SHP77 (cell line): ENCODE data around the gene MRPL10.
A peak's percentile ranks its signal among the peaks of the same experiment; 100 is the strongest.

Experiments used
- DNase-seq, 2 experiments: peaks; one replicate each; lab custom pipeline; 2025; lab: John Stamatoyannopoulos, UW

Gene MRPL10

DNA sequence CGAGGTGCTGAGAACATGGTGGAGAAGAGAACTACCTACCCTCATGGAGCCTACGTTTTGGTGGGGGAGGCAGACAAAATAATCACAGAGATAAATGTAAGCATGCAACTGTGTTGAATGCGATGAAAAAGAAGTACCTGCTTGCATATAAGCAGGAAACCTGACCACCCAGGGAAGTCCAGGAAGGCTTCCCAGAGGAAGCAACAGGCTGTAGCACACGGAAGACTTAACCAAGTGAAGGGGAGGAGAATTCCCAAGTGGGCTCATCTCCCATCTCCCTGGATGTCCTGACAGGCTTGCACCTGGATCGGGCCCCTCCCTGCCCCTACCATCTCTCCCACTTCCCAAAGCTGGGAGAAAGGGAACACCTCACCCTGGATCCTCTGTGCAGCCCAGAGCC lies 7.7 kb upstream of the MRPL10 start:
- DNase-seq: no peak

DNA sequence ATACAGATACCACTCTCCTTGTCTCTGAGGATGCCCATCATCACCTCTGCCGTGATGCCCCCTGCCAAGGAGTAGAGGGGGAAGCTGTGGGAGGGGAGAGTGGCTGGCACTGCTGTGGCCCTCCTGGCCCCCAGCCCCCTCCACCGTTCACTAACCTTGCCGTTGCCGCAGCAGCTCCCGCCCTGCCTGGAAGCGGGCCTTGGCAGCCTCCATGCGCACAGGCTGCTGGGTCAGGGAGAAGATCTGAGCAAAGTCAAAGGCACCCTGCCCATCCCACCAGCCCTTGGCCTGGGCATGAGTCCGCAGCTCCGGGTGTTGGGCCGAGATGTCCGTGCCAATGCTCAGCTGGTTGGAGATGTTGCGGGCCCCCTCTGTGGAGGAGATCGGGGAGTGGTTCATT lies 7.3 kb upstream of the MRPL10 start:
- DNase-seq: no peak

DNA sequence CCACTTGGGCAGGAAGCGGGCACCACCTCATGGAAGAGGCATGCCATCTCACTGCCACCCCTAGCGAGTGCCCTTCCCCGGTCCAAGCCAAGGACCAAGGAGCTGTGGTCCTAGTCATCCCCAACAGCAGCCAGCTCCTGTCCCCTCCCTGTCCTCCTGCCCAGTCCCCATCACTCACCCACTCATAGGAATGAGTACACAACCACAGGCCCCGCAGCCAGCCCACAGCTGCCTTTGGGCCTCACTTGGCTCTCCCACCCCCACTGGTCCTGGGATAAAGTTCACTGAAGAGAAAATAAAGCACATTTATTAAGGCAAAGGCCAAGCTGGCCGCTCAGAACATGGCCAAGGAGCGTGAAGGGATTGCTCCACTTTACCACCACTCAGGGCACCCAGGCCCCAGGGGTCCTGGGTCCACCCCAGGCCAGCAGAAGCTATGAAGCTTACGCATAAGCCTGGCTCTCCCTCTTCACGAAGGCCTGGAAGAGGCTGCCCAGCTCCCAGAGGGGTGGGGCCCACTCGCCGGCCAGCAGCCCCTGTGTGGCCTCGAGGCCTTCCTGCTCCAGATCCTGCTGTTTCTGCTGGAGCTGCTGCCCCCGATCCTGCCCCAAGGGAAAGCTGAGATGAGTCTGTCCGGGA lies 6.2 kb upstream of the MRPL10 start:
- DNase-seq: no peak

DNA sequence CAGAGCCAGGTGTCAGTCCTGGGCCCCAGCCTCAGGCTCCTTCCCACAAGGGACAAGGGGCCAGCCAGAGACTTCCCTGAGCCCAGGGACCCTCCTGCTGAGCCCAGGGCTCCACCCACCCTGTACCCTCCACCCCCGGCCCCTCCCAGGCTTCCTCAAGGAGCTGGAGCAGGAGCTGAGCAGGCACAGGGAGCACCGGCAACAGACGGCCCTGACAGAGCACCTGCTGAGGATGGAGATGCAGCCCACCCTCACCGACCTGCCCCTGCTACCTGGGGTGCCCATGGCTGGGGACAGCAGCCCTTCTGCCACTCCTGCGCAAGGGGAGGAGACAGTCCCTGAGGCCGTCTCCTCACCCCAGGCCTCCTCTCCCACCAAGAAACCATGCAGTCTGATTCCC lies 5.3 kb upstream of the MRPL10 start:
- no peak for DNase-seq

DNA sequence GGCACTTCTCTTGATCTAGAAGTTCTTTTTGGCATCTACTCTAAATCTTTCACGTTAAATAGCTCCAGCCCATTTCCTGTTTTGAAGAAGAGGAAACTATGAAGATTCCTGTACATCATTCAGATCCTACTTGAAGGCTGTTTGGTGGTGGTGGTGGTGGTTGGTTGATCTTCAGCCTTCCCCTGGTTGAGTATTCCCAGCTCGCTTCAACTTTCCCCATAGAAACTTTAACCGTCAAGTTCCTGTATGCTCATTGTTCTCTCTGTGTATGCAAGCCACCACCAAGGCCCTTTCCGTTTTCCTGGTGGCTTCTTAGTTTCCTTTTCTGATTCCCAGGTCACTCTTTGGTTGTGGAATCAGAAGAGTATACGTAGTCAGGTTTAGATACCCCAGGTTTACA lies 3.4 kb upstream of the MRPL10 start:
- no peak for DNase-seq

DNA sequence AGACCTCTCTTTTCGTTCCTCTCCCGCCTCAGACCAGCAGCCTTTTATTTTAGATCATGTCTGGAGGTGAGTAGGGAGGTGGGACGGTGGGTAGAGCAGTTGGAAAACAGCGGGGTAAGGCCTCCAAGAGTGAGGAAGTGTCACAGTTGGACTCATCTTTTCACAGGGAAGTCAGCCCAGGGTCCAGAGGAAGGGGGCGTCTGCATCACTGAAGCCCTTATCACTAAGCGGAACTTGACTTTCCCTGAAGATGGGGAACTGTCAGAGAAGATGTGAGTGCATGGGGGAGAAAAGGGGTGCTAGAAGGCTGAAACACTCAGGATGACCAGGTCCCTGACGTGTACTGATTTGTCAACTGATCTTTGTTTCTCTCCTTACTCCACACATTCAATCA lies 590 bp upstream of the MRPL10 start:
- DNase-seq: no peak

DNA sequence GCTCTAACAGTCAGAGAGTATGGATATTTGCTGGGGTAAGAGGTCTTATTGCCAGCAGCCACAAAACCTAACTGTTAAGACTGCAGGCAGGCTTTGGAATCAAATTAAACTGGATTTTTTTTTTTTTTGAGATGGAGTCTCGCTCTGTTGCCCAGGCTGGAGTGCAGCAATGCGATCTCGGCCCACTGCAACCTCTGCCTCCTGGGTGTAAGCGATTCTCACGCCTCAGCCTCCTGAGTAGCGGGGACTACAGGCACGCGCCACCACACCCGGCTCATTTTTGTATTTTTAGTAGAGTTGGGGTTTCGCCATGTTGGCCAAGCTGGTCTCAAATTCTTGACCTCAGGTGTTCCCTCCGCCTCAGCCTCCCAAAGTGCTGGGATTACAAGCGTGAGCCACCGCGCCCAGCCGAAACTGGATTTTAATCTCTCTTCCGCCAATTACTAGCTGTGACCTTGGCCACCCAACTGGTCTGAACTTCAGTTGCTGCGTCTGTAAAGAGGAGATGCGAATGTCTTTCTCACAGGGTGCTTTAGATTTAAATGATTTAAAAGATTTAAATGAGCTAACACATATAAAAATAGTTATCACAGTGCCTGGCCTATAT lies 842 bp downstream of the MRPL10 start:
- no peak for DNase-seq

DNA sequence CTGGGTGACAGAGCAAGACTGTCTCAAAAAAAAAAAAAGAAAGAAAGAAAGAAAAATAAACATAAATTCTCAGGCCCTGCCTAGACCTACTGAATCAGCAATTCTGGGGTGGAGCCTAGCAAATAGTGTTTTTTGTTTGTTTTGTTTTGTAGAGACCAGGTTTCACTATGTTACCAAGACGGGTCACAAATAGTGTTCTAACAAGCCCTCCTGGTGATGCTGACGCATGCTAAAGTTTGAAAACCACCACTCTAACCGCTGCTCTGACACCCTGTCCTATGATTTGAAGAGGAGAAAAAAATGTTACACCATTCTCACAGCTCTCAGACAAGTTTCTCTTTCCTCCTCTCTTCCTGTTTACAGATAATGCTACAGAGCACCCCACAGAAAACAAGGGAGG lies 1.5 kb downstream of the MRPL10 start:
- DNase-seq: no peak

DNA sequence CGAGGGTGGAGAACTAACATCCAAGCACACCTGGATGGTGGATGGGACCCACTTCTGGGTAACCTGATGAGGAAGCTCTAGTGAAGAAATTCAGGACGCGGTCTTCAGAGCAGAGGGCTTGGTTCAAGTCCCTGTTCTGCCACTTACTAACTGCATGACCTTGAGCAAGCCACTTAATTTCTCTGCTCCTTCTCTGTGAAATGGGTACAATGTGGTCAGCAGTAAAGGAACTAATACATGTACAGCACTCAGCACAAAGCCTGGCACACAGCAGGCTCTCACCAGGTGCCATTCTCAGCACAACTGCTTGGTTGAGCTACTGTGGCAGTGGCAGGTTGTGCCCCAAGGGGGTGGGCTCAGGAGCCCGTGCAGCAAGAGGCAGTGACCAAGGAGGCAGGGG lies 7.8 kb downstream of the MRPL10 start:
- DNase-seq: no peak

DNA sequence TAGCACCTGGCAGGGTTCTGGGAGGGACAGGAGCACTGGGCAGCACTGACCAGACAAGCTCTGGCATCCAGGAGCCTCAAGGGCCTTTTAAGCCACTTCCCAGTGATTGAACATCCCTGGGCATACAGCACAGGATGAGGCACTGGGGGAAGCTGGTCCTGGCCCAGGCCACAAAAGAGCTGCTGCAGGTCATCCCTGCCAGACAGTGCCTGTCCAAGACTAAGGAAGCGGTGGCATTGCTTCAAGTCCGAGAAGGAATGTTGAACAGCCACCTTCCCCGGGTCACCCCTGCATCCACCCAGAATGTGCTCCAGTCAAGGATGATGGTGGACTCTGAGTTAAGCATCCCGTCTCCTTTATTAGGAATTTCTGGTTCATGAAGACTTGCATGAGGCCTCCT lies 8.6 kb downstream of the MRPL10 start:
- DNase-seq: no peak

DNA sequence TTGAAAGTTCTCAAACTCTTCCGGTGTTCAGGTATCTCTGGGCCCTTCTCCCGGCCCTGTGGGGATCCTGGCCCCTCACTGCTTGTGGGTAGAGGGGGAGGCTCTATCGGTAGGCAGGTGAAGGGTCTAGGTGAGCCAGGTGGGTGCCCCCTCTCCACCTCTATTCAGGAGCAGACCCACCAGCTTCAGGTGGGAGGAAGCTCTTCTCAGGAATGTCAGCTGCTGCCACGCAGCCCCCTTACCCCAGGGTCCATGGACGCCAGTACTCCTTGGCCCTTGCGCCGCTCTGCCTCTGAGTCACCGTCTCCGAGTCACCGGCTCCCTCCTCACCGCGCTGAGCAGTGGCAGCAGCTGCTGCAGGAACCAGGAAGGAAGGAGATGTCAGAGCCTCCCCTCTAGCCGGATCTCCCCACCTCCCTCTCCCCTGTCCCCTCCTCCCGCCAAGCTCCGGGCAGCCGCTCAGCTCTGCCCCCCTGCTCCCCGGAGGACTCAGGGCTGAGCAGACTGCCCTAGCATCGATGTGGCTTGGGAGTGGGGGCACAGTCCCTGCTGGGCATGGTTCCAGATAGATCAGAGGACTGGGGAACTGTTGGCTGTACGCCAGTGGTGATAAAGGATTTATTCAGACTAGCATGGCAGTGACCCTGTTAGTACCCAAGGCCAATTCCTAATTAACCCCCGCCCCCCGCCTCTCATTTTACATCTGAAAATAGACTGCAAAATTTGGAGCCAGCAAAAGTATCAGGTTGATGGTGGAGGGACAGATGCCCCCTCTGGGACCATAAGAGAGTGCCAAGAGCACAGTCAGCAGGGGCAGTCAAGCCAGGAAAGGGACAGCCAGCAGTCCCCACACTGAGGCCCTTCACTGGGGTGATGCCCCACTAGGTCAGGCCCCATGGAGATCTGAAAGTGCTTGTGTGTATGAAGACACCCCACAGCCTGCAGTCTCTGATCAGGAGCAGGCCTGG lies 9.6 kb downstream of the MRPL10 start, which contains the start of gene OSBPL7:
Gene OSBPL7, minus strand, starts transcription at position 371 of the 968 bp plus-strand sequence. CDS start 1,516 bp downstream, outside the sequence.
- DNase-seq: peak; percentile 84 to 92

DNA sequence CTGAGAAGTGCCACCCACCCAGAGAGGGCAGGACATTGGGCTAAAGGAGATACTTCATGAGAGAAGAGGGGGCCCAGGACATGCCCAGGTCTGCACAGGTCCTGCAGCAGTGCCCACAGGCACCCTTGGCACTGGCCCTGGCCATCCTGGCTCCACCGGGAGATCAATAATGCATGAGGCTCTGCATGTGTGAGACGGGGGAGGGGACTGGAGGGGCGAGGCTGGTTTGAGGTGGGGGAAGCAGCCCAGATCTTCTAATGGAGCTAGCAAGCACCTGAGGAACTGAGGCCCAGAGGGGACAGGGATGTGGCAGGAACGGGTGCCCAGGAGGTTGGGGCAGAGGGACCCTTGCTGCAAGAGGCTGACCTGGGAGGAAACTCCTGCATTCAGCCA lies 10.3 kb downstream of the MRPL10 start:
- no peak for DNase-seq

DNA sequence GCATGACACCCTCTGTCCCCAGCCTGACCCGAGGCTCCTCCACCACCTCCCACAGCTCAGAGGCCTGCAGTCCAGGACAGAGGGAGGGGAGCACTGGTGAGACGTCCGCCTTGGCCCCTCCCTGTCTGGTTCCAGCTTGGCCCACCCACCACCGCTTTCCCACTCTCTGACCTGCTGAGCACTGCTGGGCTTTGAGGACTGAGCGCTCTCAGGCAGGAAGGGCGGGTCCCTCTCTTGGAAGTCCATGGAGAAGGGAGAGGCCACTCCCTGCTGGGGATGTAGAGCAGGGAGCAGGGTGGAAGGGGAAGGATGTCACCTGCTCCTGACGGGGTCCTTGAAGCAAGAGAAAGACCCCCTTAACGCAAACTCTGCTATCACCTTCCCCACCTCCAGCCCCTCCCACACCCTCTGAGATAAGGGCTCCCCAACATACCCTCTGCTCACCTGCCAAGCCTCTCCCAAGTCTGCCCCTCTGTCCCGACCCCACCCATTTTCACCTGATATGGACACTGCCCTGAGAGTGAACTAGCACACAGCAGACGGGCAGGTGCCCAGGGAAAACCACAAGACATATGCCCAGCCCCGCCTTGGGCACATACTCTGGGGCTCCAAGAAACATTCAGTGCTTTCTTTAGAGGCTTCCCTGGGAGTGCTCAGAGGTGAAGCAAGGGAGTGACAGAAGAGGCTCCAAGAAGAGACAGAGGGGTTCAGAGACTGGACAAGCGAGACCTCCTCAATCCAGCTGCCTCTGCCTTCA lies 11.1 kb downstream of the MRPL10 start:
- no peak for DNase-seq

DNA sequence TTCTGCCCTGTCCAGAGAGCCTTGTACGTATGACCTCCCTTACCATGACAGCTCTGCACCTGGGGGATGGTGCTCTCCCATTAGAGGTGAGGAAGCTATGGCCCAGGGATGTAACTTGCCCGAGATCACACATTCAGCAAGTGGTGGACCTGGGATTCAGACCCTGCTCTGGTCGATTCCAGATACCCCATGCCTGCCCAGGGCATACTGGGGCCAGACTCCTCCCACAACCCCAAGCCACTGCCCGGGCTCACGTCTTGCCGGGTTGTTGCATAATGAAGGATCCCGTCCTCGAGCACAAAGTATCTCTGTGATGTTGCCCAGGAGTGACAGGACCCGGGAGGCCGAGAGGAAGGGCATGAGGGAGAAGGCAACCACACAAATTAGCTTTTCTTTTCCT lies 11.9 kb downstream of the MRPL10 start:
- no peak for DNase-seq

DNA sequence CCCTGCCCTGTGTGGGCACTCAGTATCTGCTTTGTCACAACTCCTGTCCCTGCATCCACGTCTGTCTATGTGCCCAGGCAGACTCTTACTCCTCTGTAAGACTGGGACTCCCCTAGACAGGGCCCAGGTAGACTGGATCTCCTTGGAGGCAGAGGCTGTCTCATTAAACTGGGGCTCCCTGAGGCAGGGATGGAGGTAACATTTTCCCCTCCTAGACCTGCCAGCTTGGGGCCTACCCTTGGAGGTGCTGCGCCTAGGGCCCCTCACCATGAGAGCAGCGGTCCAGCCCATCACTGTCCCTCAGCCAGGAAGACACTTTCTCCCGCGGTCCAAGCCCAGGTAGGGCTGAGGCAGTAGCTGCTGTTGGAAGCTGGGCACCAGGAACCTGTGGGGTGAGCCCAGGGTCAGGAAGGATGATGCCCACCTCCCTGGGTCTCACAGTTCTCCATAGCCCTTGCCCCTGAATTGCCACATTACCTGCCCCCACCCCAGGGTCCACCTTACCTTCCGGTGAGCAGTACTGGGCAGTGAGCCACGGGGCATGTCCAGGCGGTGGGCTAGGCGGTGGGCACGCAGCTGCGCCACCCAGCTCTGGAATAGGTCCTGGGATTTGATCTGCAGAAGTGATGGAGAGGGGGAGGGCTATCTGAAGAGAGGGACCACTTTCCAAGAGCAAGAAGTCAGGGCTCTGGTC lies 13.2 kb downstream of the MRPL10 start:
- DNase-seq: no peak

DNA sequence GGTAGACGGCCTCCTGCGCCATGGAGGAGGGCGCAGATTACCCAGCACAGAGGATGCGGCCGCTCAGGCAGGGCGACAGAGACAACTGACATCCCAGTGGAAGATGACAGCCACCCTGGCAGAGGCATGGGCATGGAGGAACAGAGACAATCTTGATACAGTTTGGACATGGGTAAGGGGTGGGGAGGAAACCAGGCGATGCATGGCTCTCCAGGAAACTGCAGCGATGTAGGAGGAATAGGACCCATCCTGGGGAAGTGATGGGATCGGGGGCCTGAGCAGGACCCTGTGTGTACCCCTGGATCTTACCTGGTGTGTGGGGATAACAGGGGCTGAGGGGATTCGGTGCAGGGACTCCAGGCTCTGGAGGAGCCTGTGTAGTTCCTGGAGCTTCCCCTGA lies 14.4 kb downstream of the MRPL10 start:
- DNase-seq: no peak

DNA sequence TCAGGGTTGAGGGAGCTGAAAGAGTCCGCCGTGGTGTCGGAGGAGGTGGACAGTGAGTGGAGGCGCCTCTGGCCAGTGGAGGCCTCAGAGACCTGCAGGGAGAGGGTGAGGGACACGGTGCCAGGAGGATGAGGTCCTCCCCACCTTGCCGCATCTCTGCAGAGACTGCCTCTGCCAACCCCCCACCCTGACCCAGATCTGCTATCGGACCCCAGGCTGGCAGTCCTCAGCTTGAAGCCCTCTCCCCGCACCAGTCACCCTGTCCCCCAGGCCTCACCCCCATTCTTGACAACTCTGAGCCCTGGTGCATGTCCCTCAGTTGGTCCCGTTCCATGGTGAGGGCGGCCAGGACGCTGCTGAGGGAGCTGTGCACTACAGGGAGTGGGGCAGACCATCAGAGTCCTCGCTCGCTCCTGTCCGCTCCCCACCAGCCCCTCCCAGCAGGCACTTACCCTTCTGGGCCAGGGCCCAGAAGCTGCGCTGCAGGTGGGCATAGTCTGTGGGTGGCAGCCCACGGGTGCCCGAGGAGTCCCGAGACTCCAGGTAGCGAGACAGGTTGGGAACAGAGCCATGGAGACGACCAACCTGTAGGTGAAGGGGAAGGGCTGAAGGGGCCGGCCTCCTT lies 15.1 kb downstream of the MRPL10 start:
- DNase-seq: no peak

DNA sequence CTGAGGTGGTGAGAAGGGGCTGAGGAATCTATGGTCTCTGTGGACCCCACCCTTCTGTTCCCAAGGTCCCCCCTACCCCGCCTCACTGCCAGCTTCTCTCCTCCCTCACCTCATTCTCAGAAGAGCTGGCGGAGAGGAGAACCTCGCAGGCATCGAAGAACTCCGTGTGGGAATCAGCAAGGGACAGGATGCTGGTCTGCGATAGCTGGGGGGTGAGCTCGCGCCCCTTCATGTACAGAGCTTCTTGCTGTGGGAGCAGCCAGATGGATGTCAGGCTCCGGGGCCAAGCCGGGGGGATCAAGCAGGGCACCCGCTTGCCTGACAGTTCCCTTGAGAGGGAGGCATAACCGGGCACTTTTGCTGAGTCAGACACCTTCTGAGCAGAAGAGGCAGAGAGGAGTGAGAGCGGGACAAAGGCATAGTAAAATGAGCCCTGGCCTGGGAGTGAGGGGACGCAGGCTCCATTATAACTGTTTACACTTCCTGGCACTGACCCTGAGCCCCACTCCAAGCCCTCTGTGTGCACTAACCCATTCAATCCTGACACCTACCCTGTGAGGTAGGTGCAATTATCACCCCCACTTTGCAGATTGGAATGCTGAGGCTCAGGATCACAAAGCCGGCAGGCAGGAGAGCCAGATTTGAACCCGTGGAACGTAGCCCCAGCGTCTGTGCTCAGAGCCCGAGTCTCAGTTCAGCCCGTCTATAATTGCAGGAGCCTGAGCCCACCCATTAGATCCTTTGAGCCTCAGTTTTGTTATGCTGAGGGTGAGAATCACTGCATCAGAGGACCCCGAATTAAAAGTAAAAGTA lies 16.0 kb downstream of the MRPL10 start:
- DNase-seq: no peak

DNA sequence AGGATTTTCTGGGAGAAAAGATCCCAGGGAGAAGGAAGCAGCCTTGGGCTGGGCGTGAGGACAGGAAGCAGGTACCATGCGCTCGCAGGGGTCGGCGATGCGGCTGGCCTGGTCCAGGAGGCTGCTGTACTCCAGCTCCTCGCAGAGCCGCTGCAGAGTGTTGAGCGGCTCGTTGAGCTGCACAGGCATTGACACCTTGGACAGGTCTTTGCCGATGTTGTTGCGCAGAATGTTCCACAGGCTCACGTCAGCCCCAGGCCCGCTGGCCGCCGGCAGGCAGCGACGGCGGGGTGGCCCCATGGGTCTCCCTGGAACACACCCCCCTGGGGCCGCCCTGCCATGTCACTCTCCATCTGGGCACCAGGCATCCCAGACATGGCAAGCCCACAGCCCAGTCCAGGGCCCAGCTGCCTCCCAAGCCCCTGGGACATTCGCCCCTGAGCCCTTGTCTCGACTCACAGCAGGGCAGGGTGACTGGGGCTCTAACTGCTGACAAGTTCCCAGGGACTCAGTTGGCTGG lies 17.8 kb downstream of the MRPL10 start:
- no peak for DNase-seq

DNA sequence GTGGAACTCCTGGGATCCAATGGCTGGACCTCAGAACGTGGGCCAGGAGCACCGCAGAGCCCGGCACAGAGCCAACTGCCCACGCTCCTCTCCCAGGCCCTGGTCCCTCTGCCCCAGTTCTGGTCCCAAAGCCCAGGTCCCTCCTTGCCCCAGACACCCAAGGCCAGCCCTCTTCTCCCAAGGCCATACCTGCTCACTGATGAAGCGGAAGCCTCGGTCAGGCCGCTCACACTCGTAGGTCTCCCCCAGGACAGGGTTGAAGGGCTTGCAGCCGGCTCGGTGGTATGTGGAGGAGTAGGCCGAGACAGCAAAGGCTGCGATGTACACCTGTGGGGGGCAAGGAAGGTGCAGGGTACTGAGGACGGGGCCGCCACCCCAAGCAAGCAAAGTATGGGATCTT lies 18.3 kb downstream of the MRPL10 start:
- no peak for DNase-seq
